Measurements from ENCODE around the gene ASGR2.
A peak's percentile ranks its signal among the peaks of the same experiment; 100 is the strongest.
"Not testable (repeated sequence)": the region's sequence is repeated elsewhere in the genome, so short reads cannot be mapped to it uniquely, and the experiment has no call there.

The ASGR2 gene

GRCh38 chr17:7114241-7114874 lies at the start of gene ASGR2:
TSS of gene ASGR2 (minus strand) at chr17:7114822. CDS start at chr17:7114240, 582 bp downstream.
- FAIRE-seq: no peak

- FAIRE-seq: not testable (repeated sequence)
Observed at GRCh38 chr17:7159571-7159970, 44.9 kb upstream of the ASGR2 start.

GRCh38 chr17:7158424-7158823 lies 43.8 kb upstream of the ASGR2 start:
- FAIRE-seq: not testable (repeated sequence)

- no peak for FAIRE-seq
Observed at GRCh38 chr17:7156342-7156940, 41.8 kb upstream of the ASGR2 start.

GRCh38 chr17:7147772-7148171 lies 33.1 kb upstream of the ASGR2 start:
- FAIRE-seq: no peak

- no peak for FAIRE-seq
Observed at GRCh38 chr17:7146115-7146514, 31.5 kb upstream of the ASGR2 start.

- FAIRE-seq: no peak
Observed at GRCh38 chr17:7144213-7144612, 29.6 kb upstream of the ASGR2 start.

- no peak for FAIRE-seq
Observed at GRCh38 chr17:7141824-7142223, 27.2 kb upstream of the ASGR2 start.

GRCh38 chr17:7139400-7139799 lies 24.8 kb upstream of the ASGR2 start:
- FAIRE-seq: no peak

- FAIRE-seq: no peak
Observed at GRCh38 chr17:7138800-7139381, 24.3 kb upstream of the ASGR2 start.

GRCh38 chr17:7137171-7137943 lies 22.7 kb upstream of the ASGR2 start:
- no peak for FAIRE-seq

GRCh38 chr17:7136266-7136877 lies 21.8 kb upstream of the ASGR2 start:
- FAIRE-seq: peak; percentile 72

GRCh38 chr17:7133916-7134315 lies 19.3 kb upstream of the ASGR2 start:
- no peak for FAIRE-seq

GRCh38 chr17:7133424-7133823 lies 18.8 kb upstream of the ASGR2 start:
- FAIRE-seq: no peak

GRCh38 chr17:7132511-7133094 lies 18.0 kb upstream of the ASGR2 start:
- no peak for FAIRE-seq

- no peak for FAIRE-seq
Observed at GRCh38 chr17:7131423-7131791, 16.8 kb upstream of the ASGR2 start.

- no peak for FAIRE-seq
Observed at GRCh38 chr17:7130621-7131422, 16.2 kb upstream of the ASGR2 start.

- no peak for FAIRE-seq
Observed at GRCh38 chr17:7129311-7129710, 14.7 kb upstream of the ASGR2 start.

- no peak for FAIRE-seq
Observed at GRCh38 chr17:7128160-7128559, 13.5 kb upstream of the ASGR2 start.

- not testable (repeated sequence) for FAIRE-seq
Observed at GRCh38 chr17:7127501-7127900, 12.9 kb upstream of the ASGR2 start.

- FAIRE-seq: not testable (repeated sequence)
Observed at GRCh38 chr17:7126386-7126785, 11.8 kb upstream of the ASGR2 start.

GRCh38 chr17:7124923-7125322 lies 10.3 kb upstream of the ASGR2 start:
- FAIRE-seq: no peak

All from islet of Langerhans (tissue), 1 donor.